Measurements from ENCODE around the gene ITGAL.

Gene ITGAL

GRCh38 chr16:30548416-30549253, 76.1 kb downstream of the ITGAL start:
- DNase-seq, result no peak

DNA sequence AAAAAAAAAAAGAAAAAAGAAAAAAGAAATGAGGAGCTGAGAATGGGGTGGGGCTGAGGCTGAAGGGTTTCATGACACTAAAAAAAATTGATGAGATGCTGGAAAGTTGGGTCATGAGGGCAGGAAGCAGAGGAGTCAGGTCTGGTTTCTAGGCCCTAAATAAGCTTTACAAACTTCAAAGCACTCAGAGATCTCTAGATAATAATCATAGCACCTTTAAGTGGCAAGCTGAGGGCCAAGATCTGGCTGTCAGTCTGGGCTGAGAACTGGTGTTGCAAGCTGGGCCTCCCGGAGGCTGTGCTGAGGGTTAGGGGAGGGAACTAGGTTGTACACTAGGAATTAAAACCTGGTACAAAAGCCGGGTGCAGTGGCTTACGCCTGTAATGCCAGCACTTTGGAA, 79.2 kb downstream of the ITGAL start:
- DNase-seq, result peak; percentile 72 to 75

DNA sequence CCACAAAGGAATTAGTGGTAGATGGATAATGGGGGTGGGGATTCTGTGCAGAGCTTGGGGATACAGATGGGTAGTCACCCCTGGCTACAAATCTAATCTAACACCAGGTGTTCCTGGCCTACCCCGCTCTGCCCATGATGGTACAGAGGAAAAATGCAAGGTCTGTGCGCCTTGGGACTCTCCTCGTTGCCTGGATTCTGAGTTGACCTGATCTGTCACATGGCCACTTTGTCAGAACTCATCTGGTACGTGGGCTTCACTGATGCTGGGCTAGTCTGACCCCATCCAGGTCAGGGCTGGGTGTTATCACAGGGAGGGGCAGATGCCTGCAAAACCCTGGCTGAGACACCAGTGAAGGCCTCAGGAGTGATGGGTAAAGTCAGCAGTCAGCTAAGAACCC, 80.4 kb downstream of the ITGAL start:
- DNase-seq, result no peak

GRCh38 chr16:30553393-30553899, 80.9 kb downstream of the ITGAL start:
- DNase-seq, result no peak

GRCh38 chr16:30554557-30555314, 82.2 kb downstream of the ITGAL start:
- no peak for DNase-seq

DNA sequence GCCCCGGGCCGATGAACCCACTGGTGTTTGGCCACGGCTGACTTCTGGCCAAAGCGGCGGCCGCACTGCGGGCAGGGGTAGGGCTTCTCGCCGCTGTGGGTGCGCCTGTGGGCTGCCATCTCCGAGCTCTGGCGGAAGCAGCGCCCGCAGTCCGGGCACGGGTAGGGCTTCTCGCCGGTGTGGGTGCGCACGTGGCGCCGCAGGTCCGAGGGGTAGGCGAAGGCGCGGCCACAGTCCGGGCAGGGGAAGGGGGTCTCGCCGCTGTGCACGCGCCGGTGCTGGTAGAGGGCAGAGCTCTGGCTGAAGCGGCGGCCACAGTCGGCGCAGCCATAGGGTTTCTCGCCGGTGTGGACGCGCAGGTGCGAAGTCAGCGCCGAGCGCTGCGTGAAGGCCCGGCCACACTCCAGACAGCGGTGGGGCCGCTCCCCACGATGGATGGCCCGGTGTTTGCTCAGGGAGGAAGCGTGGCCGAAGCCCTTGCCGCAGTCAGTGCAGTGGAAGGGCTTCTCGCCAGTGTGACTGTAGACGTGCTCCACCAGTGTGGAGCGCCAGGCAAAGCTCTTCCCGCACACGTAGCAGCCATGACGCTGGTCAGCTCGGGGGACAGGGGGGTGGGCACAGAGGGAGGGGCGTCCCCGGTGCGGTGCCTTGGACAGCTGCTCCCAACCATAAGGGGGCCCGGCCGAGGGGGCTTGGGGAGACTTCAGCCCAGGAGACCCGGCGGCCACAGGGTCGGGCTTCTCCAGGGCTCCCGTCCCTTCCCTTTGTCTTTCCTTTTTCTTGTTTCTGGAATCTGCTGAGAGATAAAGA, 83.0 kb downstream of the ITGAL start:
- DNase-seq, result no peak

GRCh38 chr16:30556125-30556473, 83.6 kb downstream of the ITGAL start:
- no peak for DNase-seq

GRCh38 chr16:30557707-30557956, 85.1 kb downstream of the ITGAL start:
- no peak for DNase-seq

- peak; percentile 97 to 98 for DNase-seq
These were observed 85.6 kb downstream of the ITGAL start, which contains the start of gene ZNF764 for GRCh38 chr16:30557957-30558788. Gene ZNF764 (minus strand): TSS chr16:30558374. CDS start chr16:30558182, 192 bp downstream.

- DNase-seq, result no peak
These were observed 86.3 kb downstream of the ITGAL start for GRCh38 chr16:30558789-30559377.

GRCh38 chr16:30559690-30560089, 87.1 kb downstream of the ITGAL start:
- no peak for DNase-seq

DNA sequence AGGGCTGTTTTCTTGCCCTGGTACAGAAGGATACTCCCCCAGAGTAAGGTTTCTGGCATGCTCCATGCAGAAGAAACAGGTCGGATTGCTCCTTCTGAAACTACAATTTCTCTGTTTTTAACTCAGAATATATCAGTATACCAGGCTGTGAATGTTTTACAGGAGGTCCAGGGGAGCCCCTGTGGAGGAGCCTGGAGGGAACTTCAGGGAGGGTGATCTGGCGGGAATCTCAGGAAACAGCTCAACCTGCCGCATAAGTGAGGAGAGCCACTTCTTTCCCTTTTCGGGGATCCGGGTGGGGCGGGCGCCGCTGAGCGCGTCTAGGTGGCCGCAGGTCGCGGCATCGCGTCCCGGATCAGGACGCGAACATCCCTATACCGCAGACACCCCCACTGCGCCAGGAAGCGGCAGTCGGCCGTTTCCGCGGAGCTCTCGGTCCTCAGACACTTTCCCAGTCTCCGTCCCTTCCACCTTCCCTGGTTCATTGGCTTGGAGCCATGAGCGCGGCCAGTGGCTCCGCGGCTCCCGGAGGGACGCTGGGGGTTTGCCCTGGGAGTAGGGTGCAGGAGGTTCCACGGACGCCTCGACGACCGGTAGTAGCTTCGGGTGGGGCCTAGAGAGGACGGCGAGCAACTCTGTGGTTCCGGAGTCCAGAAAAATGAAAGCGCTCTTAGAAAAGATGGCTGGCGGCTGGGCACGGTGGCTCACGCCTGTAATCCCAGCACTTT, 88.7 kb downstream of the ITGAL start:
- DNase-seq, result peak in 1 of 2 experiments; percentile 60

DNA sequence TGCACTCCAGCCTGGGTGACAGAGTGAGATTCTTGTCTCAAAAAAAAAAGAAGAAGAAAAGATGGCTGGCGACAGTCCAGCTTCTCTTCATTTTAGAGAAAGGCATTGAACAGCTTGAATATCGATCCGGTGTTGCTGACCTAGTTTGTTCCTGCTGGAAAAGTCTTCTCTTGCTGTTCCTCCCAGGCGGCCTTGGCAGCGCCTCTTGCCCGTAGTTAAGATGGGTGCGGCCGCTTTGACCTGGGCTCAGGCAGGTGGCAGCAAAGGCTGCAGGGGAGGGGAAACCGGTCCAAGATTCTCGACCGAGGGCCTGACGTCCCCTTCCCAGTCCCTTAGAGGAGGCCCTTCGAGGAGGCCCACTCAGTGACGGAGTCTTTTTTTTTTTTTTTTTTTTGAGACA, 89.5 kb downstream of the ITGAL start:
- no peak for DNase-seq

- DNase-seq, result no peak
These were observed 93.0 kb downstream of the ITGAL start for GRCh38 chr16:30565526-30565925.

DNA sequence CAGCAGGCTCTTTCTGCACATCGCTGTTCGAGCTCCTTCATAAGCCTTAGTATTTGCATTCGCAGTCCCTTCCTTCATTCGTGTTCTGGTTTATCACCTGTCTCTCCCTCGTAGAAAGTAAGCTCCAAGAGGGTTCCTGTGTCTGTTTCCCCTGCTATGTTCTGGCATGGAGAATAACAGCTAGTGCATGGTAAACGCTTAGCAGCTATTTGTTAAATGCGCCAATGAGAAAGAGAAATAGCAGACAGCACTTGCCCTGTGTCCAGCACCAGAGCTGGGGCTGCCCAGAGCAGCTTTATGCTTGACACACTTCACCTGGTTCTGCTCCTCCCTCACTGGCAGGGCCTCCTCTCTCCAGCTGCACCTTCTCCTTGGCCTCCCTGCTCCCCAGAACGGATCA, 93.4 kb downstream of the ITGAL start:
- no peak for DNase-seq

DNA sequence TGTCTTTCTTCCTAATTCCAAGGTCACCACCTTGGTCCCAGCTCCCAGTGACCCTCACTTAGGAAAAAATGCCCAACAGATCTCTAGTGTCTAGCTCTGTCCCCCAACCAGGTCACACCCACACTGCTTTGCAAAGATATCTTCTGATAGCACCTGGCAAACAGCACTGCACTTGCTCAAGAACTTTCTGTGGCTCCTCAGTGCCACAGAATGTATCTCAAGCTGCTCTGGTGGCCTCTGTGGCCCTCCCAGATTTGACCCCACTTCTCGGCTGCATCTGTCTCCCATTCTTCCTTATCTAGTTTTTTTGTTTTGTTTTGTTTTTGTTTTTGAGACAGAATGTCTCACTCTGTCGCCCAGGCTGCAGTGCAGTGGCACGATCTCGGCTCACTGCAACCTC, 94.0 kb downstream of the ITGAL start:
- DNase-seq, result no peak

GRCh38 chr16:30567160-30567990, 94.8 kb downstream of the ITGAL start:
- peak; percentile 71 to 79 for DNase-seq

GRCh38 chr16:30567991-30568638, 95.6 kb downstream of the ITGAL start:
- DNase-seq, result peak; percentile 53 to 56

DNA sequence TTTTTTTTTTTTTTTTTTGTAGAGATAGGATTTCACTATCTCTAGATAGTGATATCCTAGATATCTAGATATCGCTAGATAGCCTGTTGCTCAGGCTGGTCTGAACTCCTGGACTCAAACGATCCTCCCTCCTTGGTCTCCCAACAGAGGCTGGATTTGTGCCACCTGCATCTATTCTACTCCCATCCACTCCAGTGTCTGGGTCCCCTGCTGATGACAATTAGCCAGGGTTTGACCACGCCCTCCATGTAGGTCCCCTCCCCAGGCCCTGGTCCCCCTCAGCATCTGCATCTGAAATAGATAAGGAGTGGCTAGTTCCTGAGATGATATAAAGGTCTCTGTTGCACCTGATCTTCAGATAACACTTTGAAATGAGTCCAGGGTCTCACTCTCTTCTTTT, 96.7 kb downstream of the ITGAL start:
- no peak for DNase-seq
